ENCODE results near the gene TMEM168.

Gene TMEM168

GRCh38 chr7:112714917-112715316, 75.3 kb downstream of the TMEM168 start:
- Histone ChIP-seq H3K27ac (ENCODE audit: low read depth, low read length) (no peak overlapping the region), H3K4me1 (ENCODE audit: insufficient read depth, low read length) (no peaks in the 10 kb centered on the region), H3K36me3 (ENCODE audit: insufficient read depth, low read length) (no peaks in the 10 kb centered on the region), H3K4me3 (ENCODE audit: low read length) (no peak overlapping the region), H3K9me3 (ENCODE audit: insufficient read depth, low read depth, low read length) (no peaks in the 10 kb centered on the region), H3K27me3 (ENCODE audit: insufficient read depth, low read length) (no peaks in the 10 kb centered on the region), H3K9ac (ENCODE audit: low read depth, low read length) (no peak overlapping the region)
- WGBS = 88% methylated on average over 2 of the region's 2 CpGs
